ACC112 (cell line): ENCODE data around the gene UBTF.
A peak's percentile ranks its signal among the peaks of the same experiment; 100 is the strongest.

Experiments used
- H2AFZ ChIP-seq: fragments of 200-600 bp; sonication (generic); one replicate; pipeline ENCODE4 v1.6.0; 2017; ENCODE audit warnings: antibody characterized with exemption, low read length; ENCODE audit not compliant: unreplicated experiment
- H3K27ac ChIP-seq: fragments of 200-600 bp; sonication (generic); 2 replicates; pipeline ENCODE4 v1.5.1; 2014; ENCODE audit warnings: low read depth, mild to moderate bottlenecking, antibody characterized with exemption, low read length, moderate library complexity
- H3K27me3 ChIP-seq: fragments of 200-600 bp; sonication (generic); 2 replicates; pipeline ENCODE4 v1.6.1; 2014; ENCODE audit warnings: mild to moderate bottlenecking, antibody characterized with exemption, low read length, moderate library complexity, mixed read lengths; ENCODE audit not compliant: insufficient read depth
- H3K36me3 ChIP-seq: fragments of 200-600 bp; sonication (generic); 2 replicates; pipeline ENCODE4 v1.6.1; 2016; ENCODE audit warnings: mild to moderate bottlenecking, antibody characterized with exemption, low read length, moderate library complexity, mixed read lengths; ENCODE audit not compliant: insufficient read depth
- H3K4me1 ChIP-seq: fragments of 200-600 bp; sonication (generic); one replicate; pipeline ENCODE4 v1.6.1; 2016; ENCODE audit warnings: low read length, mixed read lengths; ENCODE audit not compliant: insufficient read depth, unreplicated experiment, control insufficient read depth
- H3K4me3 ChIP-seq: fragments of 200-600 bp; sonication (generic); 2 replicates; pipeline ENCODE4 v1.5.1; 2014; ENCODE audit warnings: mild to moderate bottlenecking, low read depth, low read length
- H3K79me2 ChIP-seq: fragments of 200-600 bp; sonication (generic); one replicate; pipeline ENCODE4 v1.6.0; 2016; ENCODE audit warnings: low read length; ENCODE audit not compliant: control insufficient read depth, unreplicated experiment, insufficient read depth

The UBTF gene

GRCh38 chr17:44192750-44193149 is 26.7 kb downstream of the UBTF start:
- H3K27me3 ChIP-seq, result no peaks in the 10 kb centered on the region
- H3K36me3 ChIP-seq, result no peaks in the 10 kb centered on the region
- no peak overlapping the region for H3K27ac ChIP-seq
- no peak overlapping the region for H2AFZ ChIP-seq
- H3K79me2 ChIP-seq, result peaks cover 26% of the 10 kb centered on the region
- peaks cover 21% of the 10 kb centered on the region for H3K4me1 ChIP-seq
- H3K4me3 ChIP-seq, result no peak overlapping the region

GRCh38 chr17:44191941-44192496 is 27.5 kb downstream of the UBTF start:
- Histone ChIP-seq H3K79me2 (peaks cover 25% of the 10 kb centered on the region), H3K27ac (no peak overlapping the region), H3K4me3 (no peak overlapping the region), H3K27me3 (no peaks in the 10 kb centered on the region), H3K4me1 (peaks cover 15% of the 10 kb centered on the region), H3K36me3 (no peaks in the 10 kb centered on the region), H2AFZ (no peak overlapping the region)

DNA sequence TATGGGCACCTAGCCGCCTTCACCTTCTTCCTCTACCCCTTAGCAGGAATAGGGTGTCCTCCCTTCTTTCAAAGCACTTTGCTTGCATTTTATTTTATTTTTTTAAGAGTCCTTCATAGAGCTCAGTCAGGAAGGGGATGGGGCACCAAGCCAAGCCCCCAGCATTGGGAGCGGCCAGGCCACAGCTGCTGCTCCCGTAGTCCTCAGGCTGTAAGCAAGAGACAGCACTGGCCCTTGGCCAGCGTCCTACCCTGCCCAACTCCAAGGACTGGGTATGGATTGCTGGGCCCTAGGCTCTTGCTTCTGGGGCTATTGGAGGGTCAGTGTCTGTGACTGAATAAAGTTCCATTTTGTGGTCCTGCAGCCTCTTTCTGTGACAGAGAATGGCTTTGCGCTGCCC is 28.1 kb downstream of the UBTF start:
- H3K27me3 ChIP-seq, result no peaks in the 10 kb centered on the region
- H3K79me2 ChIP-seq, result peaks cover 22% of the 10 kb centered on the region
- no peaks in the 10 kb centered on the region for H3K36me3 ChIP-seq
- no peak overlapping the region for H3K4me3 ChIP-seq
- H3K27ac ChIP-seq, result no peak overlapping the region
- peaks cover 11% of the 10 kb centered on the region for H3K4me1 ChIP-seq
- no peak overlapping the region for H2AFZ ChIP-seq

DNA sequence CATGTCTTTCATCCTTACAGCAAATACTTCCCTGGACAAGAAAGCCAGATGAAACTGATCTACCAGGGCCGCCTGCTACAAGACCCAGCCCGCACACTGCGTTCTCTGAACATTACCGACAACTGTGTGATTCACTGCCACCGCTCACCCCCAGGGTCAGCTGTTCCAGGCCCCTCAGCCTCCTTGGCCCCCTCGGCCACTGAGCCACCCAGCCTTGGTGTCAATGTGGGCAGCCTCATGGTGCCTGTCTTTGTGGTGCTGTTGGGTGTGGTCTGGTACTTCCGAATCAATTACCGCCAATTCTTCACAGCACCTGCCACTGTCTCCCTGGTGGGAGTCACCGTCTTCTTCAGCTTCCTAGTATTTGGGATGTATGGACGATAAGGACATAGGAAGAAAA is 29.0 kb downstream of the UBTF start:
- no peaks in the 10 kb centered on the region for H3K36me3 ChIP-seq
- H3K27ac ChIP-seq, result no peak overlapping the region
- H3K79me2 ChIP-seq, result peaks cover 31% of the 10 kb centered on the region
- H3K27me3 ChIP-seq, result no peaks in the 10 kb centered on the region
- H2AFZ ChIP-seq, result no peak overlapping the region
- no peak overlapping the region for H3K4me3 ChIP-seq
- H3K4me1 ChIP-seq, result peaks cover 11% of the 10 kb centered on the region

GRCh38 chr17:44188576-44189403 is 30.7 kb downstream of the UBTF start:
- Histone ChIP-seq H3K79me2 (peaks cover 47% of the 10 kb centered on the region), H3K27ac (no peak overlapping the region), H2AFZ (no peak overlapping the region), H3K4me3 (peak overlapping the region; percentile 100; the same call in 1 of the 2 replicates), H3K4me1 (peaks cover 20% of the 10 kb centered on the region), H3K27me3 (no peaks in the 10 kb centered on the region), H3K36me3 (no peaks in the 10 kb centered on the region)

DNA sequence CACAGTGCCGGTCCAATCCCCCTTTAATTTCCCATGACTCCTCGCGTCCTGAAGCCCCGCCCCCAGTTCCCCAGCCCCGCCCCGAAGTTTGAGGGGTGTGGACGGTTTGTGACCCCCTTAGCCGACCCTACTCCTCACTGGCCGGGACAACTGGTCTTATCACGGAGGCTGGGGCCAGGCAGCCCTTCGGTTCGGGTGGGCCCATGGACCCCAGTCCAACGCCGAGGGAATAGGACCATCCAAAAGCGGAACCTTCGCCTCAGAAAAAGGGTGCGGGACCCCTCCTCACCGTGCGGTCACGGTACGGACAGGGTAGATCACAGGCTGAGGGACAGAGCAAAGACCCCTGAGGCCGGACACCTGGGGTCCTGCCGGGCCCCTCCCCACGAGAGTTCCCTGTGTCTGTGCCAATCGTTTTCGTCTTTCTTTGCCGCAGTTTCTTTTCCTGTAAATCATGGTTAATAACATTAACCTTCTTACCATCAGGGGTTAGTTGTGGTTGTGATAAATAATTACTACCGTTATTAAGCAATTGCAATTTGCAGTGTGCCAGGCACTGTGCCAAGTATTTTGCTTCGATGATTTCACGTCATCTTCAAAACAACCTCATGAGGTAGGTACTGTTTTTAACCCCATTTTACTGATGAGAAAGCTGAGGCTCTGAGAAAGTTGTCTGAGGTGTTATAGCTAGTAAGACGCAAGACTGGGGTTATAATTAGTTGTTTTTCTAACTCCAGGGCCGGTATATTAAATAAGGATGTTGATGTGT is 32.2 kb downstream of the UBTF start:
- Histone ChIP-seq H3K27me3 (no peaks in the 10 kb centered on the region), H3K4me3 (peak overlapping the region; percentile 100), H3K36me3 (no peaks in the 10 kb centered on the region), H2AFZ (peak overlapping the region; percentile 84), H3K4me1 (peaks cover 20% of the 10 kb centered on the region), H3K27ac (peak overlapping the region; percentile 94), H3K79me2 (peaks cover 57% of the 10 kb centered on the region)

DNA sequence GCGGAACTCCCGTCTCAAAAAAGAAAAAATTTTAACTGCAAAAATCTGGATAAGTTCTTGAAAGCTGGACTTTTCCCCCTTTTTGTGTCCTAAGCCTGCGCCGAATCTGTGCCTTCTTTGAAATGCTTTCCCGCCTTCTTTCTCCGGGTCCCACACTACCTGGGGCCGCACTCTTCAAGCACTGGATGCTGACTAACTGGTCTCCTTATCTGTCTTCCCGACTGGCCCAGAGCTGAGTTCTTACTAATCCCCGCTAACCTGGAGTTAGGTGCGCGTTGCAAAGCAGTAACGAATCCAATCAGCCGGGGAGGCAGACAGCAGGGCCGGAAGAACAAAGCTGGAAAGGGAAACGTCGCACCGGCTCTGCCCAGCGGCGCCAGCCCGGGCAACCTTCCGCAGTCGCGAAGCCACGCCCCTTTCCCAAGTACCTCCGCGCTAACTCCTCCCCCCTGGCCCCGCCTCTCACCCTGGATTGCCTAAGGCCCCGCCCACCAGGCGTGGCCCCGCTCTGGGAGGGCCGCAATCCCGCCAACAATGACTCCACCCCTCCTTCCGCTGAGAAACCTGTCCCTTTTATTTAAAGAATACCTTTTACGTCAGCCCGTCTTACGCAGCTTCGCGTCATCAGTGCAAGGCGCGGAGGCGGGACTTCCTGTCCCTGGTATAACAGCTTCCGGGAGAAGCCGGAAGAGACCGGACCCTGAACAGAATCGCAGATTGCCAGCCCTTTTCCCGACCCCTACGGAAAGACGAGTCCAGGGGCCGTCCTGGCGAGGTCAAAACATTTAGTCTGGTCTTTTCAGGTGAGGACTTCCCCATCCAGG is 33.0 kb downstream of the UBTF start, which contains the start of gene TMUB2:
Gene TMUB2 (plus strand): TSS at position 666 of the 824 bp plus-strand sequence. CDS start 737 bp downstream, outside the sequence.
- Histone ChIP-seq H3K4me3 (peak within 1 kb of the TSS; percentile 100), H2AFZ (peak within 1 kb of the TSS; percentile 84), H3K79me2 (peaks cover 60% of the 10 kb centered on the region), H3K4me1 (peaks cover 20% of the 10 kb centered on the region), H3K36me3 (no peaks in the 10 kb centered on the region), H3K27ac (peak within 1 kb of the TSS; percentile 94), H3K27me3 (no peaks in the 10 kb centered on the region)

DNA sequence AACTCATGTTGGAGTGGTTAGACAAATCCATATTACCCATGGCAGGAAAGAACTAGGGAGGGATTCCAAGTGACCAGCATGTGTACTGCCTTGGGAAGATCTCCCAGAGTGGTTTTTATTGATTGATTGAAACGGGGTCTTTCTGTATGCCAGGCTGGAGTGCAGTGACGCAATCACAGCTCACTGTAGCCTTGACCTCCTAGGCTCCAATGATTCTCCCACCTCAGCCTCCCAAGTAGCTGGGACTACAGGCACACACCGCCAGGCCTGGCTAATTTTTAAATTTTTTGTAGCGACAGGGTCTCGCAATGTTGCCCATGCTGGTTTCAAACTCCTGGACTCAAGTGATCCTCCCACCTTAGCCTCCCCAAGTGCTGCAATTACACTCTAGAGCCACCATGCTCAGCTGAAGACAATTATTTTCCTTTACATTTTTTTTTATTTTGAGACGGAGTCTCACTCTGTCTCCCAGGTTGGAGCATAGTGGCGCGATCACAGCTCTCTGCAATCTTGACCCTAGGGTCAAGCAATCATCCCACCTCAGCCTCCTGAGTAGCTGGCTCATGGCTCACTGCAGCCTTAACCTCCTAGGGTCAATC is 35.2 kb downstream of the UBTF start:
- Histone ChIP-seq H3K4me1 (peaks cover 20% of the 10 kb centered on the region), H3K79me2 (peaks cover 60% of the 10 kb centered on the region), H3K27ac (no peak overlapping the region)

GRCh38 chr17:44183024-44183423 is 36.5 kb downstream of the UBTF start:
- Histone ChIP-seq H3K79me2 (peaks cover 47% of the 10 kb centered on the region), H3K4me1 (peaks cover 12% of the 10 kb centered on the region), H3K27ac (no peak overlapping the region), H3K4me3 (no peak overlapping the region), H3K27me3 (no peaks in the 10 kb centered on the region), H2AFZ (no peak overlapping the region), H3K36me3 (no peaks in the 10 kb centered on the region)

More for the DNA sequence above, 35.2 kb downstream of the UBTF start:
- H3K36me3 ChIP-seq, result no peaks in the 10 kb centered on the region
- H2AFZ ChIP-seq, result no peak overlapping the region
- no peak overlapping the region for H3K4me3 ChIP-seq
- H3K27me3 ChIP-seq, result no peaks in the 10 kb centered on the region

DNA sequence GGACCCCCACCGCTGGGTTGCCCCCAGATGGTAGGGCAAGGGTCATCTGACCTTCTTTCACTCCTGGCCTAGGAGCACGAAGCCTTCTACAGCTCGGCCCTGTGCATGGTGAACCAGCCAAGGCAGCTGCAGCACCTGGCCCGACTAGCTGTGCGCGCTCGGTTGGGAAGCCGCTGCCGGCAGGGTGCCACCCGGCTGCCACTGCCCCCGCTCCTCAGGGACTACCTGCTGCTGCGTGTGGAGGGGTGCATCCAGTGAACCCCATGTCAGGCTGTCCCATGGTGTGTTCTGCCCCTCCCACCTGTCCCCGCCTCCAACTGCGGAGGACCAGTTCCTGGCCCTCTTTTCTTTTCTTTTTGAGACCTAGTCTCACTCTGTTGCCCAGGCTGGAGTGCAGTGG is 41.3 kb downstream of the UBTF start:
- Histone ChIP-seq H3K27me3 (no peaks in the 10 kb centered on the region), H3K79me2 (peaks cover 8% of the 10 kb centered on the region), H3K36me3 (0 out of 2 replicates have a peak, but pooled peaks cover 4% of the 10 kb centered on the region), H2AFZ (no peak overlapping the region), H3K4me3 (no peak overlapping the region), H3K27ac (no peak overlapping the region), H3K4me1 (no peaks in the 10 kb centered on the region)
